K562 (cell line): Measurements from ENCODE around the gene ZNF213. TPM values are rescaled to one million over a fixed set of nuclear protein-coding genes. Genes with fewer than 3 reads are reported as not detected.

Experiments
- ATAC-seq: fragments of 200-7000 bp; cut with Tn5 transposase; 3 replicates; pipeline ENCODE4 v1.9.1; 2020; ENCODE audit warnings: moderate library complexity
- BruUV-seq: library from RNA; stranded (reverse); fragments of 400-500 nt; replicated peaks from 2 replicates; lab custom pipeline; 2021; lab: Mats Ljungman, UMichigan
- CTCF ChIA-PET: fragments of 300-600 bp; formaldehyde crosslinking; extraction: SDS; loops from one replicate; lab custom pipeline; 2021; ENCODE audit warnings: low intra/inter-chr PET ratio; lab: Yijun Ruan, JAX
- POLR2A ChIA-PET: fragments of 300-600, 350-650 bp; sonication (Branson Sonifier 250); formaldehyde crosslinking; extraction: SDS; loops from one replicate; lab custom pipeline; 2021; ENCODE audit warnings: antibody characterized with exemption, inconsistent platforms; lab: Yijun Ruan, JAX
- DNase-seq, 4 experiments: peaks; one replicate each; pipeline versions ENCODE4 v3.0.0 to v3.0.0-alpha.2; 2011 to 2018; ENCODE audit warnings: low spot score in 3 of 4, mixed read lengths in 3 of 4; ENCODE audit errors: extremely low read depth in 1 of 4
- FAIRE-seq: peaks from 2 replicates; lab custom pipeline; 2011; peaks lifted over from hg19 to GRCh38; lab: Jason Lieb, UNC
- H2AFZ ChIP-seq: 2 replicates; pipeline ENCODE4 v1.6.0; 2011; ENCODE audit warnings: low read depth, low read length, control low read depth, inconsistent platforms
- H3K27ac ChIP-seq: fragments of 200-600 bp; 3 replicates; pipeline ENCODE4 v1.8.0; 2011; ENCODE audit warnings: low read depth, mild to moderate bottlenecking, control low read depth, inconsistent platforms, low read length, moderate library complexity, mixed read lengths; ENCODE audit errors: extremely low read depth
- H3K27me3 ChIP-seq, 2 experiments: fragments of 300-600 bp in 1 of 2; 2 replicates in 1 of 2; 3 replicates in 1 of 2; pipeline versions ENCODE4 v1.6.0 to v1.8.0; 2011; ENCODE audit warnings: inconsistent platforms in 2 of 2, low read length in 2 of 2, mild to moderate bottlenecking in 1 of 2, mixed read lengths in 1 of 2, moderate library complexity in 1 of 2; ENCODE audit not compliant: control insufficient read depth in 2 of 2, insufficient read depth in 2 of 2
- H3K36me3 ChIP-seq: fragments of 300-600 bp; 3 replicates; pipeline ENCODE4 v1.8.0; 2011; ENCODE audit warnings: mild to moderate bottlenecking, low read length, inconsistent platforms; ENCODE audit not compliant: control insufficient read depth, insufficient read depth
- H3K4me1 ChIP-seq, 2 experiments: fragments of 200-600 bp in 1 of 2; replicated peaks in 1 of 2; 2 replicates in 1 of 2; 3 replicates in 1 of 2; pipeline versions ENCODE4 v1.5.1 to v1.8.0; 2011; ENCODE audit warnings: inconsistent platforms in 2 of 2, low read length in 2 of 2, mild to moderate bottlenecking in 1 of 2, mixed read lengths in 1 of 2, moderate library complexity in 1 of 2; ENCODE audit not compliant: control insufficient read depth in 2 of 2, insufficient read depth in 2 of 2
- H3K4me2 ChIP-seq: 2 replicates; pipeline ENCODE4 v1.6.1; 2011; ENCODE audit warnings: low read length, control low read depth, inconsistent platforms, mixed read lengths; ENCODE audit not compliant: insufficient read depth
- H3K4me3 ChIP-seq: fragments of 200-600 bp; sonication (generic), shearing (Covaris generic); 2 replicates; pipeline ENCODE4 v1.5.1; 2016; ENCODE audit warnings: control low read depth, inconsistent platforms
- H3K79me2 ChIP-seq: fragments of 200-600 bp; 3 replicates; pipeline ENCODE4 v1.8.0; 2011; ENCODE audit warnings: low read length, inconsistent platforms; ENCODE audit not compliant: control insufficient read depth, insufficient read depth
- H3K9ac ChIP-seq, 2 experiments: 2 replicates each; pipeline versions ENCODE4 v1.6.0 to v1.6.1; 2011; ENCODE audit warnings: low read depth in 2 of 2, low read length in 2 of 2, control low read depth in 1 of 2, inconsistent platforms in 1 of 2, mild to moderate bottlenecking in 1 of 2, mixed read lengths in 1 of 2; ENCODE audit not compliant: insufficient read depth in 1 of 2
- H3K9me1 ChIP-seq: one replicate; pipeline ENCODE4 v1.6.0; 2011; ENCODE audit warnings: inconsistent platforms, mild to moderate bottlenecking, low read length, moderate library complexity; ENCODE audit not compliant: control insufficient read depth, insufficient read depth
- H3K9me3 ChIP-seq: replicated peaks from 2 replicates; pipeline ENCODE4 v1.5.1; 2011; ENCODE audit warnings: low read depth, low read length, inconsistent platforms; ENCODE audit not compliant: control insufficient read depth, insufficient read depth
- H4K20me1 ChIP-seq: replicated peaks from 2 replicates; pipeline ENCODE4 v1.6.1; 2011; ENCODE audit warnings: low read length, inconsistent platforms, mixed read lengths; ENCODE audit not compliant: control insufficient read depth, insufficient read depth
- DMBX1 ChIP-seq: fragments of 250-450 bp; sonication (Bioruptor Pico); IDR thresholded peaks from 2 replicates; pipeline ENCODE4 v1.8.0; 2022; ENCODE audit warnings: inconsistent platforms, mild to moderate bottlenecking, moderate library complexity, borderline replicate concordance
- EP300 ChIP-seq: IDR thresholded peaks from 2 replicates; pipeline ENCODE4 v1.6.1; 2012; ENCODE audit warnings: low read length, improper control_type of control experiment
- ESRRB ChIP-seq: fragments of 250-450 bp; sonication (Bioruptor Pico); IDR thresholded peaks from 2 replicates; pipeline ENCODE4 v1.5.0; 2020; ENCODE audit warnings: mild to moderate bottlenecking, moderate library complexity, borderline replicate concordance
- HNRNPL ChIP-seq: fragments of 200-400 bp; formaldehyde crosslinking; IDR thresholded peaks from 2 replicates; pipeline ENCODE4 v1.6.1; 2017; ENCODE audit warnings: low read depth, mild to moderate bottlenecking, low read length
- NFIC ChIP-seq: fragments of 450-650 bp; IDR thresholded peaks from 2 replicates; pipeline ENCODE4 v1.6.1; 2017; ENCODE audit warnings: mild to moderate bottlenecking, inconsistent platforms
- SMARCE1 ChIP-seq: fragments of 450-650 bp; IDR thresholded peaks from 2 replicates; pipeline ENCODE4 v1.7.1; 2016; ENCODE audit warnings: mild to moderate bottlenecking
- TFAP4 ChIP-seq: sonication (generic); formaldehyde crosslinking; IDR thresholded peaks from 2 replicates; pipeline ENCODE4 v1.8.0; 2022; ENCODE audit warnings: missing genetic modification reagents, mild to moderate bottlenecking, moderate library complexity, borderline replicate concordance
- ZBTB9 ChIP-seq: fragments of 450-650 bp; formaldehyde crosslinking; IDR thresholded peaks from 2 replicates; pipeline ENCODE4 v1.4.0; 2020; ENCODE audit warnings: mild to moderate bottlenecking, moderate library complexity
- ZNF121 ChIP-seq: sonication (generic); formaldehyde crosslinking; conservative IDR thresholded peaks from 2 replicates; pipeline ENCODE4 v1.8.0; 2022; ENCODE audit warnings: missing genetic modification reagents
- ZNF253 ChIP-seq: fragments of 250-450 bp; sonication (Bioruptor Pico); conservative IDR thresholded peaks from 2 replicates; pipeline ENCODE4 v1.6.1; 2021; ENCODE audit warnings: mild to moderate bottlenecking
- WGBS: fragments of 100-300 bp; shearing (Covaris generic); methylation state at CpG from one replicate; pipeline ENCODE4 v1.1.6; 2016; ENCODE audit warnings: low coverage, mixed read lengths; ENCODE audit not compliant: insufficient coverage; ENCODE audit errors: missing lambda C conversion rate; 5-methylcytosine and 5-hydroxymethylcytosine counted together
- in situ Hi-C: fragments of 300-500 bp; cut with MboI; formaldehyde crosslinking; loops from 4 replicates; pipeline ENCODE4 v1.15.0; 2018; ENCODE audit warnings: inconsistent platforms, mixed read lengths
- intact Hi-C: fragments of 100-400 bp; cut with micrococcal nuclease; formaldehyde crosslinking; loops from 2 replicates; pipeline ENCODE4 v1.14.2; 2022
- polyA plus RNA-seq, 8 experiments: library from polyadenylated mRNA; depleted of rRNA in 4 of 8; stranded (reverse) in 5 of 8; unstranded in 3 of 8; fragments of >200 nt; fragmentation: Nextera tagmentation in 2 of 8; fragmentation: Illumina TruSeq in 1 of 8; extraction: Ambion mirVana in 2 of 8; extraction: Trizol in 1 of 8; gene quantifications; 2 replicates each; pipeline versions ENCODE4 v1.2.1 to v1.2.3, GENCODE V29; 2011 to 2014; ENCODE audit warnings: inconsistent platforms in 1 of 8, missing spikeins in 1 of 8
- total RNA-seq, 7 experiments: library from RNA; depleted of rRNA in 6 of 7; stranded (reverse); fragments of >200 nt in 6 of 7; fragmentation: Illumina TruSeq in 2 of 7; extraction: Trizol in 2 of 7; gene quantifications; 2 replicates each; pipeline versions ENCODE4 v1.2.1 to v1.2.3, GENCODE V29; 2011 to 2021; ENCODE audit warnings: low replicate concordance in 1 of 7

ZNF213 gene
- total and polyA plus RNA-seq, 9 of the 15 experiments (the other 6 are each of a cell fraction or from before 2014, with no cell fraction given) = 0.49 to 10.0 (median 1.8) TPM

- Histone ChIP-seq H3K9me3 (no peaks in the 10 kb centered on the region), H3K9ac (peak overlapping the region in 1 of 2 experiments; percentile 68; a peak in 1 of 4 replicates), H3K4me3 (no peak overlapping the region), H3K9me1 (no peaks in the 10 kb centered on the region), H3K27me3 (no peaks in the 10 kb centered on the region), H3K27ac (no peak overlapping the region), H4K20me1 (no peaks in the 10 kb centered on the region), H3K79me2 (no peaks in the 10 kb centered on the region), H3K36me3 (peaks cover 17% of the 10 kb centered on the region; the same call in 1 of the 3 replicates), H3K4me1 (peaks cover 10 to 27% of the 10 kb centered on the region in 2 experiments), H2AFZ (no peak overlapping the region), H3K4me2 (no peak overlapping the region)
- ChIA-PET CTCF (interaction anchor here (0.6 kb wide), 1 partner anchor 48 kb away, joined by 4 read pairs; no protein-coding TSS in a partner anchor), POLR2A (interaction anchor here (0.6 to 2.0 kb wide), 4 partner anchors 9 to 1344 kb away, joined by 3 to 9 read pairs (median 4); partner anchors contain the start of gene ZNF205)
- in situ Hi-C loops (no loop called here), intact Hi-C loops (no loop called here)
- WGBS = 36% methylated on average over 7 of the region's 7 CpGs
- FAIRE-seq (no peak), ATAC-seq (no peak), DNase-seq (no peak)
- BruUV-seq = no TSS peak
- TF ChIP-seq NFIC (peak; percentile 34; the same call in 1 of the 2 replicates), ZNF253 (no peak), HNRNPL (no peak), ZNF121 (CRISPR knock-in tag) (peak; percentile 71), DMBX1 (CRISPR knock-in tag) (no peak), ESRRB (CRISPR knock-in tag) (no peak), EP300 (no peak), SMARCE1 (no peak), TFAP4 (CRISPR knock-in tag) (0 out of 2 replicates have a peak, but pooled peaks have one; percentile 15), ZBTB9 (CRISPR knock-in tag) (no peak)
Measured at GRCh38 chr16:3121851-3122467, 12.9 kb upstream of the ZNF213 start.
